ENCODE data around the gene CMPK2. TPM values are rescaled to one million over a fixed set of nuclear protein-coding genes. Genes with fewer than 3 reads are reported as not detected.

The CMPK2 gene, protein sequence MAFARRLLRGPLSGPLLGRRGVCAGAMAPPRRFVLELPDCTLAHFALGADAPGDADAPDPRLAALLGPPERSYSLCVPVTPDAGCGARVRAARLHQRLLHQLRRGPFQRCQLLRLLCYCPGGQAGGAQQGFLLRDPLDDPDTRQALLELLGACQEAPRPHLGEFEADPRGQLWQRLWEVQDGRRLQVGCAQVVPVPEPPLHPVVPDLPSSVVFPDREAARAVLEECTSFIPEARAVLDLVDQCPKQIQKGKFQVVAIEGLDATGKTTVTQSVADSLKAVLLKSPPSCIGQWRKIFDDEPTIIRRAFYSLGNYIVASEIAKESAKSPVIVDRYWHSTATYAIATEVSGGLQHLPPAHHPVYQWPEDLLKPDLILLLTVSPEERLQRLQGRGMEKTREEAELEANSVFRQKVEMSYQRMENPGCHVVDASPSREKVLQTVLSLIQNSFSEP
- 2.3 and 3.5 TPM in 2 replicates for total RNA-seq (2011; cell fraction: chromatin; rRNA removed; ENCODE audit: low replicate concordance)
- 2.3 and 2.8 TPM in 2 replicates for total RNA-seq (2011; cell fraction: nucleolus; rRNA removed)
- total RNA-seq (2011; cell fraction: nucleoplasm; rRNA removed) = 3.5 and 5.2 TPM in 2 replicates
- total RNA-seq (2014; rRNA removed) (10.5 TPM in 2 replicates), total RNA-seq (2014; rRNA removed; fragmentation: Illumina TruSeq; extraction: Trizol) (5.0 and 5.3 TPM in 2 replicates), total RNA-seq (2015; rRNA removed; fragmentation: Illumina TruSeq; extraction: Trizol) (7.4 and 7.6 TPM in 2 replicates), total RNA-seq (2021) (7.2 and 7.9 TPM in 2 replicates), polyA plus RNA-seq (2011; rRNA removed) (3.5 and 4.3 TPM in 2 replicates), polyA plus RNA-seq (2014; fragmentation: Illumina TruSeq; extraction: Trizol) (5.3 and 6.5 TPM in 2 replicates), polyA plus RNA-seq (2014; fragmentation: Nextera tagmentation; extraction: Ambion mirVana) (1 to 10 TPM; 2.6 to 2.9 TPM), polyA plus RNA-seq (2014; rRNA removed) (3.8 and 4.5 TPM in 2 replicates), polyA minus RNA-seq (2011; rRNA and poly(A)+ RNA removed) (2.9 and 4.3 TPM in 2 replicates), Bru-seq, nascent RNA (percentile 49 among the genes with signal in this experiment), BruChase-seq, experiment 1, labeled RNA remaining after a 2-hour chase (percentile 49 among the genes with signal in this experiment), BruChase-seq, experiment 2, labeled RNA remaining after a 6-hour chase (percentile 49 among the genes with signal in this experiment)
- polyA plus RNA-seq (2011; cell fraction: cytosol; rRNA removed) = 3.2 and 3.6 TPM in 2 replicates
- polyA plus RNA-seq (2011; cell fraction: nucleus; rRNA removed) = 5.6 and 6.6 TPM in 2 replicates
- 8.3 and 23.7 TPM in 2 replicates for polyA plus RNA-seq (2012)
- polyA minus RNA-seq (2011; cell fraction: cytosol; rRNA and poly(A)+ RNA removed) = 2.9 and 3.3 TPM in 2 replicates
- polyA minus RNA-seq (2011; cell fraction: nucleus; rRNA and poly(A)+ RNA removed) = 3.4 and 5.2 TPM in 2 replicates
- long read RNA-seq, experiment 1, transcript CMPK2-201 (5 exons, 2,884 nt) = major isoform, 41 of 46 reads
- long read RNA-seq, experiment 1, partial matches to known transcripts = 1 of 46 reads
- long read RNA-seq, experiment 1, other reads (novel, unspliced or antisense) = 2 of 46 reads
- long read RNA-seq, experiment 2, partial matches to known transcripts = 1 of 8 reads
- long read RNA-seq, experiment 2, other reads (novel, unspliced or antisense) = 4 of 8 reads
- long read RNA-seq, experiment 3, partial matches to known transcripts = 0 of 1 reads
- long read RNA-seq, experiment 3, other reads (novel, unspliced or antisense) = 0 of 1 reads

DNA sequence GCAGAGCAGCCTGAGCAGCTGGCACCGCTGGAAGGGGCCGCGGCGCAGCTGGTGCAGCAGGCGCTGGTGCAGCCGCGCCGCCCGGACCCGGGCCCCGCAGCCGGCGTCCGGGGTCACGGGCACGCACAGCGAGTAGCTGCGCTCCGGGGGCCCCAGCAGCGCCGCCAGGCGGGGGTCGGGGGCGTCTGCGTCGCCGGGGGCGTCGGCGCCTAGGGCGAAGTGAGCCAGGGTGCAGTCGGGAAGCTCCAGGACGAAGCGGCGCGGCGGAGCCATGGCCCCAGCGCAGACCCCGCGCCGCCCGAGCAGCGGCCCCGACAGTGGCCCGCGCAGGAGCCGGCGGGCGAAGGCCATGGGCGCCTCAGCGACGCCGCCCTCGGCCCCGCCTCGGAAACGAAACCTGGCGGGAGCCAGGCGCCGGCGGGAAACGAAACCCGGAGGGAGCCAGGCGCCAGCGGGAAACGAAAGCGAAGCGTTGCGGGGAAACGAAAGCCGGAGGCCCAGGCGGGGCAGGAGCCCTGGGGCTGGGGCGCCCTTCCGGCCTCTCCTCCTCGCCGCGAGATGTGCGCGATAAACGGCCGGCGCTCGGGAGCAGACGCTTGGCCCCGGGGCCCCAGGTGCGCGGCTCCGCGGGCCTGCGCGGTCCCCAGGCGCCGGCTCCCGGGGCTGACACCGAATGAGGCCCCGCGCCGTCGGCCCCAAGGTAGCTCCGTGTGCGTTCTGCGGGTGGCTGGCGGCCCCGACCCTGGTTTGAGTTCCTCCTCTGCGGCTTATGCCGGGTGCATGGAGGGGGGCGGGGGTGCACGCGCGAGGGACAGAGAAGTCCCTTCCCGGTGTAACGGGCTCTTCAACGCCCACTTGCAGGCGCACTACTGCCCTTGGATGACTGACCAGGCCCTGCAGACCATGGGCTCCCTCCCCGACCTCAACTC is at the start of gene CMPK2:
Gene CMPK2 (minus strand): TSS at position 562 of the 929 bp plus-strand sequence. CDS start 211 bp downstream, at position 351.
- H3K27ac ChIP-seq (ENCODE audit: extremely low read depth, low read depth, low read length) = peak within 1 kb of the TSS; percentile 86
- POLR2A ChIA-PET = interaction anchor here (1.0 to 3.3 kb wide), 4 partner anchors 12 to 157 kb away, joined by 3 to 21 read pairs (median 6); partner anchors contain the start of gene RSAD2
- DNase-seq (ENCODE audit: extremely low read depth in 1 of 4, low spot score in 3 of 4) = peak; percentile 75 to 84 (median 82)
- CTCF ChIA-PET (ENCODE audit: low intra/inter-chr PET ratio) = interaction anchor here (0.7 to 1.9 kb wide), 3 partner anchors 39 to 181 kb away, joined by 3 to 8 read pairs (median 5); no protein-coding TSS in a partner anchor
- FAIRE-seq = peak; percentile 55
- H3K4me3 ChIP-seq = peak within 1 kb of the TSS; percentile 58
- peaks cover 12% of the 10 kb centered on the region; the same call in 1 of the 3 replicates for H3K36me3 ChIP-seq (ENCODE audit: control insufficient read depth, insufficient read depth, low read length)
- peak within 1 kb of the TSS; percentile 80 to 93 for H3K9ac ChIP-seq (ENCODE audit: insufficient read depth in 1 of 2, low read depth in 2 of 2, low read length in 2 of 2)
- H3K9me1 ChIP-seq (ENCODE audit: control insufficient read depth, insufficient read depth, low read length) = no peaks in the 10 kb centered on the region
- H3K27me3 ChIP-seq (ENCODE audit: control insufficient read depth in 2 of 2, insufficient read depth in 2 of 2, low read length in 2 of 2) = no peaks in the 10 kb centered on the region
- no peaks in the 10 kb centered on the region; the same call in 1 of the 2 replicates for H3K9me3 ChIP-seq (replicated peaks; ENCODE audit: control insufficient read depth, insufficient read depth, low read depth, low read length)
- intact Hi-C loops (cut with micrococcal nuclease) = loop anchor here (1.0 to 2.0 kb wide), 4 partner anchors 15 to 45 kb away; no protein-coding TSS in a partner anchor
- peaks cover 4% of the 10 kb centered on the region; the same call in 1 of the 3 replicates for H3K79me2 ChIP-seq (ENCODE audit: control insufficient read depth, insufficient read depth, low read length)
- H3K4me2 ChIP-seq (ENCODE audit: insufficient read depth, low read length) = peak within 1 kb of the TSS; percentile 97
- H4K20me1 ChIP-seq (replicated peaks; ENCODE audit: control insufficient read depth, insufficient read depth, low read length) = no peaks in the 10 kb centered on the region
- ATAC-seq = peak; percentile 88
- in situ Hi-C loops (cut with MboI) = no loop called here
- no TSS peak for BruUV-seq (replicated peaks)
- H2AFZ ChIP-seq (ENCODE audit: low read depth, low read length) = peak within 1 kb of the TSS; percentile 90
- under 1% methylated on average over 81 of the region's 115 CpGs for WGBS (ENCODE audit: insufficient coverage, low coverage, missing lambda C conversion rate)
- peaks cover 14 to 19% of the 10 kb centered on the region in 2 experiments for H3K4me1 ChIP-seq (replicated peaks in 1 of 2; ENCODE audit: control insufficient read depth in 2 of 2, insufficient read depth in 2 of 2, low read length in 2 of 2)
- TF ChIP-seq POLR2H (tag; IDR thresholded peaks at IDR 0.05; ENCODE audit: low read depth) (peak; percentile 28; the same call in 1 of the 2 replicates), ZC3H4 (CRISPR knock-in tag; IDR thresholded peaks at IDR 0.05; ENCODE audit: borderline replicate concordance) (no peak), SUPT5H (IDR thresholded peaks at IDR 0.05) (no peak), BCOR (IDR thresholded peaks at IDR 0.05) (no peak)

All from K562 (cell line).